ENCODE data around the gene OST4.

Gene OST4

GRCh38 chr2:27023740-27024139 is 47.7 kb downstream of the OST4 start:
- FAIRE-seq, result no peak

GRCh38 chr2:27021253-27022049 is 50.0 kb downstream of the OST4 start:
- FAIRE-seq, result no peak

Measured in TTC549 (cell line).